Bronchial epithelial cell (primary cell): ENCODE measurements around the gene ADGRA3. TPM values are rescaled to one million over a fixed set of nuclear protein-coding genes. Genes with fewer than 3 reads are reported as not detected.

Experiments
- DNase-seq: peaks from one replicate; pipeline ENCODE4 v3.0.0-alpha.2; 2010; ENCODE audit warnings: low read depth
- FAIRE-seq: peaks from 2 replicates; lab custom pipeline; 2011; peaks lifted over from hg19 to GRCh38; lab: Jason Lieb, UNC
- H3K27me3 ChIP-seq: 2 replicates; pipeline ENCODE4 v1.5.1; 2011; ENCODE audit warnings: low read length; ENCODE audit not compliant: control insufficient read depth, insufficient read depth
- H3K36me3 ChIP-seq: 2 replicates; pipeline ENCODE4 v1.5.1; 2011; ENCODE audit warnings: low read length; ENCODE audit not compliant: control insufficient read depth, insufficient read depth
- H3K4me3 ChIP-seq: 2 replicates; pipeline ENCODE4 v1.5.1; 2011; ENCODE audit warnings: mild to moderate bottlenecking, low read depth, low read length, control low read depth
- total RNA-seq: library from RNA; depleted of rRNA; stranded (reverse); fragments of >200 nt; gene quantifications from 2 replicates; pipeline ENCODE4 v1.2.1, GENCODE V29; 2014
- TF ChIP-seq, protein P1 (sequence below): IDR thresholded peaks from 2 replicates; pipeline ENCODE4 v1.5.1; 2011; ENCODE audit warnings: mild to moderate bottlenecking, moderate library complexity, low read length, control low read depth, inconsistent platforms; ENCODE audit not compliant: insufficient read depth, severe bottlenecking

Gene ADGRA3
- total RNA-seq, 1 donor from 2014 or later = 34.2 TPM

GRCh38 chr4:22408474-22408873 is 107.4 kb downstream of the ADGRA3 start:
- H3K4me3 ChIP-seq = no peak overlapping the region
- FAIRE-seq (no peak), DNase-seq (no peak)
- no peaks in the 10 kb centered on the region for H3K27me3 ChIP-seq
- TF ChIP-seq, protein P1, sequence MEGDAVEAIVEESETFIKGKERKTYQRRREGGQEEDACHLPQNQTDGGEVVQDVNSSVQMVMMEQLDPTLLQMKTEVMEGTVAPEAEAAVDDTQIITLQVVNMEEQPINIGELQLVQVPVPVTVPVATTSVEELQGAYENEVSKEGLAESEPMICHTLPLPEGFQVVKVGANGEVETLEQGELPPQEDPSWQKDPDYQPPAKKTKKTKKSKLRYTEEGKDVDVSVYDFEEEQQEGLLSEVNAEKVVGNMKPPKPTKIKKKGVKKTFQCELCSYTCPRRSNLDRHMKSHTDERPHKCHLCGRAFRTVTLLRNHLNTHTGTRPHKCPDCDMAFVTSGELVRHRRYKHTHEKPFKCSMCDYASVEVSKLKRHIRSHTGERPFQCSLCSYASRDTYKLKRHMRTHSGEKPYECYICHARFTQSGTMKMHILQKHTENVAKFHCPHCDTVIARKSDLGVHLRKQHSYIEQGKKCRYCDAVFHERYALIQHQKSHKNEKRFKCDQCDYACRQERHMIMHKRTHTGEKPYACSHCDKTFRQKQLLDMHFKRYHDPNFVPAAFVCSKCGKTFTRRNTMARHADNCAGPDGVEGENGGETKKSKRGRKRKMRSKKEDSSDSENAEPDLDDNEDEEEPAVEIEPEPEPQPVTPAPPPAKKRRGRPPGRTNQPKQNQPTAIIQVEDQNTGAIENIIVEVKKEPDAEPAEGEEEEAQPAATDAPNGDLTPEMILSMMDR = no peak
- peaks cover 3% of the 10 kb centered on the region for H3K36me3 ChIP-seq

DNA sequence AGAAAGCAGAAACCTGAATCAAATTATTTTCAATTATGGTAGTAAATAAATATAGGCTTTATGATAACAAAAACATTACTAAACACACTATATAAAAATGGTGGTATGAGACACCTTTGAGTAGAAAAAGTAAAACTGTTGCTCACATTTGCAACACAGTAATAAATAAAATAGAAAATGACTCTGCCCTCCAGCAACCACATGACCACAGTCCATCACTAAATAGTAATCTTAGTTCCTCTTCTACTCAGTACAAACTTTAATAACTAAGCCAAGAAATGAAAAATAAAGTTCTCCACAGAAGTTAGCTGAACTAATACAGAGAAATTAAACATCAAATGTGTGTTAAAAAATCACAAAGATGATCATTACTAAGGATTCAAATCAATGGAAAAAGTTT is 108.5 kb downstream of the ADGRA3 start:
- DNase-seq (no peak), FAIRE-seq (no peak)
- Histone ChIP-seq H3K4me3 (no peak overlapping the region), H3K27me3 (no peaks in the 10 kb centered on the region), H3K36me3 (peaks cover 3% of the 10 kb centered on the region)
- TF ChIP-seq, protein P1 = no peak

DNA sequence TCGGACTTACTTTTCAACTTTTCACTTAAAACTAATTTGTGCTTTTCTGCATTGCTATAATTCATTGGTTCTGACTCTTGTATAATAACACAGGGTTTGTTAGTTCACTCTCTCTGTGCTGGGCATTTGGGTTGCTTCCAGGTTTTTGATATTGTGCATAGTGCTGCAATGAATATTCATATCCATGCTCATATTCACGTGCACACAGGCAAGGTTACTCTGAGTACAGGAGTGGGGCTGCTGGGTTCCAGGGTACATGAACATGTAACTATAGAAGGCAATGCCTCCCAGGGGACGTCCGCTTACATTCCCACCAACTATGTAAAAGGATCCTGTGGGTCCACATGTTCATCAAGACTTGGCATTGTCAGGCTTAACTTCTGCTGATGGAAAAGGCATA is 117.2 kb downstream of the ADGRA3 start:
- DNase-seq (no peak), FAIRE-seq (no peak)
- TF ChIP-seq, protein P1 = no peak
- peaks cover 1% of the 10 kb centered on the region for H3K36me3 ChIP-seq
- no peak overlapping the region for H3K4me3 ChIP-seq
- no peaks in the 10 kb centered on the region for H3K27me3 ChIP-seq

DNA sequence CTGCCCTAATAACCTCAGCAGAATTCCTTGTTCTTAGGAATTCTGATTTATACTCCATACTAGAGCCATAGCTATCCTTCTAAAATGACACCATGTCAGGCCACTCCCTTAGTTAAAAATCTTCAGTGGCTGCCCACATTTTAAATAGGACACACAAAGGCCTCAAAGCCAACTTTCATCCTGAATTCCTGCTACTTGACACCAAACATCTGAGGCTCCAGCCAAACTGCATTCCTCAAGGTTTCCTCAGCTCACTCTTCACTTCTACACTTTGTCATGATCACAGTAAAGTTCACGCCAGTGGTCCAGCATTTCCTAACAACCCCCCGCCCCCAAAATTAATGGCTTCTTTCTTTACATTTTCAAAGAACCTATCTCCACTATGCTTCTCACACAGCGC is 124.3 kb downstream of the ADGRA3 start:
- DNase-seq = no peak
- H3K27me3 ChIP-seq = no peaks in the 10 kb centered on the region
- FAIRE-seq = no peak

DNA sequence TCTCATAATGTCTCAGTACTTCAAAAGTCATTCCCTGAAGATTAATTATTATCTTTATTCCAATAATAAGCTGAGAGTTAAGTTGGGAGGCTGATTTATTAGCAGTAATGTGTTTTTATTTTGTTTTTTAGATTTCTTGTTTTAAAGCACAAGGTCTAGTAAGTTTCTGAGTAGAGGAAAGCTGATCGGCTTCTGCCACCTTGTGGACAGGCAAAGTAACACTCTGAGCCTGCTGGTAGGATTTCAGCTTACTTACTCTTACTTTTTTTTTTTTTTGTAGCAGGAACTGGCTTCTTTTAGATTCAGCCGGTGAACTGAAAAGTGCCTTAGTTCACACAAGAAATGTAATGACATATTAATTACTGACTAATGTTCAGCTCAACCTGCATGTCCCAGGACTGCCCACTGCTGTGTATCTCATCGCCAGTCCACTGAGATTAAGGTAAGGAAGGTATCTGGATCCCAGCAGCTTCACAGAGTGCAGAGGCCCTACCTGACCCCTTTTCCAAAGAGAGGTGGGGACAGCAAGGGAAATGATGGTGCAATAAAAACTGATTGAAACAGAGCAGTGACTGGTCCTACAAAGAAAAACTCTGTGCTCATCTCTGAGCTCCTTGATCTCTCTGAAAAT is 126.5 kb downstream of the ADGRA3 start:
- DNase-seq (peak; percentile 66), FAIRE-seq (no peak)
- Histone ChIP-seq H3K27me3 (no peaks in the 10 kb centered on the region), H3K4me3 (no peak overlapping the region), H3K36me3 (peaks cover 2% of the 10 kb centered on the region)
- TF ChIP-seq, protein P1 = peak; percentile 77

More for the DNA sequence above, 124.3 kb downstream of the ADGRA3 start:
- peaks cover 2% of the 10 kb centered on the region for H3K36me3 ChIP-seq
- TF ChIP-seq, protein P1 = no peak
- H3K4me3 ChIP-seq = no peak overlapping the region

GRCh38 chr4:22385611-22386011 is 130.3 kb downstream of the ADGRA3 start:
- Histone ChIP-seq H3K4me3 (no peak overlapping the region), H3K36me3 (peaks cover 2% of the 10 kb centered on the region), H3K27me3 (no peaks in the 10 kb centered on the region)
- FAIRE-seq = no peak
- DNase-seq = peak; percentile 87
- TF ChIP-seq, protein P1 = no peak
